Keratinocyte (primary cell): ENCODE measurements around the gene HRH3. TPM values are rescaled to one million over a fixed set of nuclear protein-coding genes. Genes with fewer than 3 reads are reported as not detected.

Source experiments
- DNase-seq: peaks from one replicate; pipeline ENCODE4 v3.0.0-alpha.2; 2011; ENCODE audit warnings: low read depth, missing footprints, low spot score
- FAIRE-seq: peaks from 2 replicates; lab custom pipeline; 2011; peaks lifted over from hg19 to GRCh38; lab: Jason Lieb, UNC
- H2AFZ ChIP-seq: 2 replicates; pipeline ENCODE4 v1.6.0; 2012; ENCODE audit warnings: low read length, control low read depth, inconsistent platforms; ENCODE audit not compliant: control insufficient read depth
- H3K27ac ChIP-seq: 2 replicates; pipeline ENCODE4 v1.5.1; 2011; ENCODE audit warnings: low read length; ENCODE audit not compliant: control insufficient read depth, insufficient read depth
- H3K27me3 ChIP-seq: 3 replicates; pipeline ENCODE4 v1.6.0; 2011; ENCODE audit warnings: low read length; ENCODE audit not compliant: control insufficient read depth, insufficient read depth; ENCODE audit errors: extremely low read depth
- H3K36me3 ChIP-seq, 2 experiments: 2 replicates in 1 of 2; 3 replicates in 1 of 2; pipeline ENCODE4 v1.5.1; 2011; ENCODE audit warnings: low read length in 2 of 2, mild to moderate bottlenecking in 1 of 2; ENCODE audit not compliant: control insufficient read depth in 2 of 2, insufficient read depth in 2 of 2; ENCODE audit errors: extremely low read depth in 1 of 2
- H3K4me1 ChIP-seq: 3 replicates; pipeline ENCODE4 v1.5.1; 2011; ENCODE audit warnings: low read length; ENCODE audit not compliant: control insufficient read depth, insufficient read depth; ENCODE audit errors: extremely low read depth
- H3K4me2 ChIP-seq: 3 replicates; pipeline ENCODE4 v1.6.0; 2011; ENCODE audit warnings: low read depth, low read length; ENCODE audit not compliant: control insufficient read depth, insufficient read depth; ENCODE audit errors: extremely low read depth
- H3K4me3 ChIP-seq, 3 experiments: fragments of 200-600 bp in 1 of 3; sonication (generic) in 1 of 3; 2 replicates in 2 of 3; 3 replicates in 1 of 3; pipeline ENCODE4 v1.5.1; 2011 to 2016; ENCODE audit warnings: low read length in 3 of 3, mild to moderate bottlenecking in 3 of 3, control low read depth in 2 of 3, inconsistent platforms in 1 of 3, low read depth in 1 of 3, mixed read lengths in 1 of 3, mixed run types in 1 of 3, moderate library complexity in 1 of 3; ENCODE audit not compliant: control insufficient read depth in 2 of 3, insufficient read depth in 2 of 3; ENCODE audit errors: extremely low read depth in 1 of 3
- H3K79me2 ChIP-seq: 2 replicates; pipeline ENCODE4 v1.6.0; 2012; ENCODE audit warnings: low read length; ENCODE audit not compliant: control insufficient read depth, insufficient read depth
- H3K9ac ChIP-seq: 3 replicates; pipeline ENCODE4 v1.6.0; 2011; ENCODE audit warnings: low read length; ENCODE audit not compliant: control insufficient read depth, insufficient read depth; ENCODE audit errors: extremely low read depth
- H3K9me1 ChIP-seq: 3 replicates; pipeline ENCODE4 v1.6.0; 2011; ENCODE audit warnings: low read length; ENCODE audit not compliant: control insufficient read depth, insufficient read depth; ENCODE audit errors: extremely low read depth
- H3K9me3 ChIP-seq: 2 replicates; pipeline ENCODE4 v1.5.1; 2012; ENCODE audit warnings: low read depth, low read length; ENCODE audit not compliant: control insufficient read depth
- H4K20me1 ChIP-seq: 3 replicates; pipeline ENCODE4 v1.6.0; 2011; ENCODE audit warnings: low read length; ENCODE audit not compliant: control insufficient read depth, insufficient read depth; ENCODE audit errors: extremely low read depth
- EZH2 ChIP-seq: IDR thresholded peaks from one replicate; pipeline ENCODE4 v1.6.1; 2012; ENCODE audit warnings: inconsistent platforms, mild to moderate bottlenecking, low read length, moderate library complexity
- dilution Hi-C: fragments of 300-500 bp; cut with MboI; formaldehyde crosslinking; loops from one replicate; pipeline ENCODE4 v1.7.0; 2020; ENCODE audit warnings: low sequenced_read_pairs; ENCODE audit not compliant: extremely low pct_ligation_motif_present
- polyA plus RNA-seq, 5 experiments: library from polyadenylated mRNA; depleted of rRNA in 3 of 5; stranded (reverse) in 3 of 5; stranded (forward) in 1 of 5; unstranded in 1 of 5; fragments of >200 nt; gene quantifications; 1 replicate in 1 of 5; 2 replicates in 3 of 5; 3 replicates in 1 of 5; pipeline versions ENCODE4 v1.2.1 to v1.2.3, GENCODE V29; 2011 to 2012; ENCODE audit warnings: missing spikeins in 2 of 5, low read depth in 1 of 5, low replicate concordance in 1 of 5
- TF ChIP-seq, protein P1 (sequence below), 3 experiments: IDR thresholded peaks in 1 of 3; conservative IDR thresholded peaks in 1 of 3; optimal IDR thresholded peaks in 1 of 3; 2 replicates in 2 of 3; 3 replicates in 1 of 3; pipeline versions ENCODE3 to v1.5.1; 2011; ENCODE audit warnings: low read length in 3 of 3, mild to moderate bottlenecking in 3 of 3, moderate library complexity in 2 of 3, control low read depth in 1 of 3, inconsistent platforms in 1 of 3; ENCODE audit not compliant: insufficient read depth in 2 of 3; ENCODE audit errors: extremely low read depth in 1 of 3

HRH3 gene
- polyA plus RNA-seq, 1 donor (not counting 4 experiments of a cell fraction or from before 2014, with no cell fraction given), result not detected

DNA sequence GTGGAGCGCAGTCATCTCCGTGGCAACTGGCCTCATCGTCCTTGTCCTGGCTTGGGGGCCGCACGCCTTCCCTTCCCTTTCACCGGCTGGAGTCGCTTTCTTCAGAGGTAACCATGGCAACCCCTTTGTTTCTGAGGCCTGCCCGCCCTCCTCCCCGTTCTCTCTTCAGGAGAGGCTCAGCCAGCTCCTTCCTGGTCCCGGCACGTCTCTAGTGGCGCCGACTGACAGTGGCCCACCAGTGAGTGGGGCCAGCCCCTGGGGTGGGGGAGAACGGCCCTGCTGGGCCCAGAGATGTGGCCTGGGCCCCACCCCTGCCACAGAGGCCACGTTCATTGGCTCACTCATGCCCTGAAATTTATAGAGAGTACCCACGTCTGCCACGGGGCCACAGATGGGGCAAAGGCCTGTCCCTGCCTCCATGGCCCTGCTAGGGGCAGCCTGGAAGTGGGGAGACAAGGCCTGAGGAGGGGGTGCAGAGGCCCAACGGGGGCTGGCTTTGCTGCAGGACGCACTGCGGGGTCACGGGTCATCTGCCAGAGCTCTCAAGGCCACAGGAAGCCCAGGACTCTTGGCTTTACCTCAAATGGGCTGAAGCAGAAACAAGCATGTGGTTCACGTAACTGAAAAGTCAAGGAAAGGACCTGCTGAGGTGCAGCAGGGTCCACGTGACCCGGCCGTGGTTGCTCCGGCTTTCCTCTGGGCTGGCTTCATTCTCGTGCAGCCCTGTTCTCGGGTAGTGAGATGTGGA lies 16.9 kb upstream of the HRH3 start:
- H4K20me1 ChIP-seq, result peaks cover 10% of the 10 kb centered on the region
- H3K4me1 ChIP-seq, result peaks cover 32% of the 10 kb centered on the region
- H3K4me3 ChIP-seq, result no peak overlapping the region
- H3K9me1 ChIP-seq, result peaks cover 7% of the 10 kb centered on the region
- no peak overlapping the region for H3K27ac ChIP-seq
- DNase-seq (no peak), FAIRE-seq (no peak)
- H3K36me3 ChIP-seq, result peaks cover 0 to 5% of the 10 kb centered on the region in 2 experiments
- no peak for TF ChIP-seq EZH2
- TF ChIP-seq, protein P1, sequence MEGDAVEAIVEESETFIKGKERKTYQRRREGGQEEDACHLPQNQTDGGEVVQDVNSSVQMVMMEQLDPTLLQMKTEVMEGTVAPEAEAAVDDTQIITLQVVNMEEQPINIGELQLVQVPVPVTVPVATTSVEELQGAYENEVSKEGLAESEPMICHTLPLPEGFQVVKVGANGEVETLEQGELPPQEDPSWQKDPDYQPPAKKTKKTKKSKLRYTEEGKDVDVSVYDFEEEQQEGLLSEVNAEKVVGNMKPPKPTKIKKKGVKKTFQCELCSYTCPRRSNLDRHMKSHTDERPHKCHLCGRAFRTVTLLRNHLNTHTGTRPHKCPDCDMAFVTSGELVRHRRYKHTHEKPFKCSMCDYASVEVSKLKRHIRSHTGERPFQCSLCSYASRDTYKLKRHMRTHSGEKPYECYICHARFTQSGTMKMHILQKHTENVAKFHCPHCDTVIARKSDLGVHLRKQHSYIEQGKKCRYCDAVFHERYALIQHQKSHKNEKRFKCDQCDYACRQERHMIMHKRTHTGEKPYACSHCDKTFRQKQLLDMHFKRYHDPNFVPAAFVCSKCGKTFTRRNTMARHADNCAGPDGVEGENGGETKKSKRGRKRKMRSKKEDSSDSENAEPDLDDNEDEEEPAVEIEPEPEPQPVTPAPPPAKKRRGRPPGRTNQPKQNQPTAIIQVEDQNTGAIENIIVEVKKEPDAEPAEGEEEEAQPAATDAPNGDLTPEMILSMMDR (optimal IDR thresholded peaks at IDR 0.05 in 1 of 3, IDR thresholded peaks at IDR 0.05 in 1 of 3, conservative IDR thresholded peaks at IDR 0.05 in 1 of 3; ENCODE audit: extremely low read depth in 1 of 3, insufficient read depth in 2 of 3, low read length in 3 of 3), result no peak
- H2AFZ ChIP-seq, result no peak overlapping the region
- no peak overlapping the region for H3K9ac ChIP-seq
- H3K27me3 ChIP-seq, result peaks cover 28% of the 10 kb centered on the region
- H3K4me2 ChIP-seq, result no peak overlapping the region
- peaks cover 4% of the 10 kb centered on the region for H3K9me3 ChIP-seq
- dilution Hi-C loops, result no loop called here
- H3K79me2 ChIP-seq, result peaks cover 23% of the 10 kb centered on the region

DNA sequence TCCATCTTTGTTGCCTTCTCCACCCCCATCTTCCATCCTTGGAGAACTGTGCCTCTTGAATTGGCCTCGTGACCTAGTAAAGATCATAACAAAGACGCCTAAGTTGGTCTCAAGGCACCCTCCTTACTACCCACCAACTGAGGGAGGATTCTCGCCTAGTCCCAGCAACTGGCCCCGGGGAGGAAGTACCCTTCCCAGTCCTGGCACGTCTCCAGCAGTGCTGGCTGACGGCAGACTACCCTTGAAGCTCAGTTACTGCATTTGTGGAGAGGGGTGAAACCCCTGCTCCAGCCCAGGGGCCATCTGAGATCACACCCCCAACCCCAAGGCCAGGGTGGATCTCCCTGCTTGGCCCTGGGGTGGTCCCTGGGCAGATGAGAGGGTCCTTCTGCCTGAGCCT lies 16.1 kb upstream of the HRH3 start:
- Histone ChIP-seq H4K20me1 (peaks cover 4% of the 10 kb centered on the region), H3K4me2 (no peak overlapping the region), H3K9me3 (peaks cover 4% of the 10 kb centered on the region), H3K4me1 (peaks cover 24% of the 10 kb centered on the region), H3K27ac (no peak overlapping the region), H3K4me3 (no peak overlapping the region), H3K79me2 (peaks cover 20% of the 10 kb centered on the region), H3K9ac (no peak overlapping the region), H3K36me3 (peaks cover 0 to 5% of the 10 kb centered on the region in 2 experiments), H2AFZ (no peak overlapping the region), H3K27me3 (peaks cover 33% of the 10 kb centered on the region), H3K9me1 (peaks cover 7% of the 10 kb centered on the region)
- no peak for FAIRE-seq
- dilution Hi-C loops, result no loop called here
- DNase-seq, result no peak
- TF ChIP-seq EZH2, result no peak
- TF ChIP-seq, protein P1 (optimal IDR thresholded peaks at IDR 0.05 in 1 of 3, IDR thresholded peaks at IDR 0.05 in 1 of 3, conservative IDR thresholded peaks at IDR 0.05 in 1 of 3; ENCODE audit: extremely low read depth in 1 of 3, insufficient read depth in 2 of 3, low read length in 3 of 3), result no peak
